Activated CD4-positive, alpha-beta T cell treated with anti-CD3 and anti-CD28 coated beads, Interleukin-2, amount 10 ng/mL, durations not matched to agents 24 days and 14 days (primary cell): Measurements from ENCODE around the gene VDR. TPM values are rescaled to one million over a fixed set of nuclear protein-coding genes. Genes with fewer than 3 reads are reported as not detected.

ENCODE experiments used
- DNase-seq: peaks from one replicate; pipeline ENCODE4 v3.0.0; 2022
- H3K27ac Mint-ChIP-seq: one replicate; pipeline ENCODE4 v1.8.0; 2022; ENCODE audit warnings: mild to moderate bottlenecking, mixed read lengths
- H3K27me3 Mint-ChIP-seq: one replicate; pipeline ENCODE4 v1.8.0; 2022; ENCODE audit warnings: mixed read lengths
- H3K36me3 Mint-ChIP-seq: one replicate; pipeline ENCODE4 v1.8.0; 2022; ENCODE audit warnings: low read depth, mild to moderate bottlenecking, mixed read lengths
- H3K4me1 Mint-ChIP-seq: one replicate; pipeline ENCODE4 v1.8.0; 2021; ENCODE audit warnings: mixed read lengths
- H3K4me3 Mint-ChIP-seq: one replicate; pipeline ENCODE4 v1.8.0; 2022; ENCODE audit warnings: mild to moderate bottlenecking, moderate library complexity, mixed read lengths
- H3K9me3 Mint-ChIP-seq: one replicate; pipeline ENCODE4 v1.8.0; 2021; ENCODE audit warnings: mixed read lengths
- intact Hi-C: fragments of 100-400 bp; cut with micrococcal nuclease; formaldehyde crosslinking; loops from one replicate; pipeline ENCODE4 v1.15.1; 2023
- total RNA-seq: library from RNA; stranded (reverse); gene quantifications from 2 replicates; pipeline ENCODE4 v1.2.3, GENCODE V29; 2022

VDR gene
- total RNA-seq, 1 donor from 2014 or later: 277 TPM

DNA sequence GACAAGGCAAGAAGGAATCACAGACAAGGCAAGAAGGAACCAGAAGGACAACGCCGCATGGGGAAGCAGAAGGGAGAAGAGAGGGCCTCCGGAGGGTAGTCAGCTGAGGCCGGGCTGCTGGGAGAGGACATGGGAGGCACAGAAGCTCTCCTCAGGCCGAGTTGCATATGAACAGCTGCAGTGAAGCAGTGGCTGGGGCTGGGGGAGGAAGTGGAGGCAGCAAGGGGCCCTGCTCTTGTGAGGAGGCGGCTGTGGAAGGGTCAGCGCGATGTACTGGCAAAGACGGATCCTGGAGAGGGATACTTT, 36.6 kb upstream of the VDR start:
- no peak for DNase-seq
- intact Hi-C loops: no loop called here
- peaks cover 23% of the 10 kb centered on the region for H3K27me3 Mint-ChIP-seq
- H3K4me1 Mint-ChIP-seq: no peaks in the 10 kb centered on the region
- no peak overlapping the region for H3K27ac Mint-ChIP-seq
- no peaks in the 10 kb centered on the region for H3K36me3 Mint-ChIP-seq
- no peaks in the 10 kb centered on the region for H3K9me3 Mint-ChIP-seq
- no peak overlapping the region for H3K4me3 Mint-ChIP-seq

DNA sequence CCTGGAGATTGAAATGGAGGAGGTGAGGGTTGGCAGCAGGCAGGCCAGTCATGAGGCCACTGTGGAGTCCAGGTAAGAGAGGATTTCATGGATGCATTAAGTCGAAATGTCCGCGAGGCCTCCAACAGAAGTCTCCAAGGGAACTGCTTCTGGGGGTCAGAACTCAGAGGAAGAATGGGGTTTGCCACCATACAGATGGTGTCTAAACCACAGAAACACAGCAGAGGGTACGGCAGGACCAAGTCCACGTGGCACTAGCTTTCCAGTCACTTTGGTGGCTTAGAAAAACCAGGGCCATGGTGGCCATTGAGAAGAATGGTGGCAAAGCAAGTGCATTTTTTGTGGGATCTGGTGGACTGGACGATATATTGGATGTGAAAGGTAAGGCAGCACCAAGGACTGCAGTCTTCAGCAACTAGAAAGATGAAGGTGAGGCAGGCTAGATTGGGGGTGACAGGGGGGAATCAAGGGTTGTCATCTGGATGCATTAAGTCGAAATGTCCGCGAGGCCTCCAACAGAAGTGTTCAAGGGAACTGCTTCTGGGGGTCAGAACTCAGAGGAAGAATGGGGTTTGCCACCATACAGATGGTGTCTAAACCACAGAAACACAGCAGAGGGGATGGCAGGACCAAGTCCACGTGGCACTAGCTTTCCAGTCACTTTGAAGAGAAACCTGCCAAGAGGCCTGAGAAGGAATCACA, 36.1 kb upstream of the VDR start:
- no peaks in the 10 kb centered on the region for H3K36me3 Mint-ChIP-seq

DNA sequence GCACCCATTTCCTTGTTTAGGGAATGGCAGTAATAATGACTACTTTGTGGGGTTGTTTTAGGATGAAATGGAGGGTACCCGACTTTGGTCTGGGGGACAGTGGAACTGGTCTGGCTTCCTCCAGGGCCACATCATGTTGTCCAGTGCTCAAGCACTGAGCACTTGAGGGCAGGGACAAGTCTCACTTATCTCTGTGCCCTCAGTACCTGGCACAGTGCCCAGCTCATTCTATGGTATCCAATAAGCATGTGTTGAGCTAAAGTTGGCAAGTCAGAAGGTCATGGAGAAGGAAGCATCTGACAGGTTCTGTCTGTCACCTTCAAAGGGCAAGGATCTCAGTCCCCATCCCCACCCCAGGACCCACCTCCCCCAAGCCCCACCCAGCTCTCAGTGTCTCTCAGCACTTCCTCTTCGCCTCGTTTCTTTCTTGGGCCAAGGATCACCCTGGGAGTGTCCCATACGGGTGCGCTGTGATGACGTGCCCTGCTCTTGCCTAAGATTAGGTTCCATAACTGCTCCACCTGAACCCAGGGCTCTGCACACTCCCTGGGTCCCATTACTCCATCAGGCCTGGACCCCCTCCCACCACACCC, 34.3 kb upstream of the VDR start:
- H3K36me3 Mint-ChIP-seq: no peaks in the 10 kb centered on the region
- intact Hi-C loops: no loop called here
- no peaks in the 10 kb centered on the region for H3K9me3 Mint-ChIP-seq
- H3K4me3 Mint-ChIP-seq: no peak overlapping the region
- no peaks in the 10 kb centered on the region for H3K4me1 Mint-ChIP-seq
- no peak for DNase-seq
- peaks cover 32% of the 10 kb centered on the region for H3K27me3 Mint-ChIP-seq
- H3K27ac Mint-ChIP-seq: no peak overlapping the region

More for the DNA sequence above, 36.1 kb upstream of the VDR start:
- Mint-ChIP-seq H3K27ac (no peak overlapping the region), H3K4me1 (no peaks in the 10 kb centered on the region), H3K9me3 (no peaks in the 10 kb centered on the region), H3K27me3 (peaks cover 26% of the 10 kb centered on the region), H3K4me3 (no peak overlapping the region)
- intact Hi-C loops: no loop called here
- no peak for DNase-seq

DNA sequence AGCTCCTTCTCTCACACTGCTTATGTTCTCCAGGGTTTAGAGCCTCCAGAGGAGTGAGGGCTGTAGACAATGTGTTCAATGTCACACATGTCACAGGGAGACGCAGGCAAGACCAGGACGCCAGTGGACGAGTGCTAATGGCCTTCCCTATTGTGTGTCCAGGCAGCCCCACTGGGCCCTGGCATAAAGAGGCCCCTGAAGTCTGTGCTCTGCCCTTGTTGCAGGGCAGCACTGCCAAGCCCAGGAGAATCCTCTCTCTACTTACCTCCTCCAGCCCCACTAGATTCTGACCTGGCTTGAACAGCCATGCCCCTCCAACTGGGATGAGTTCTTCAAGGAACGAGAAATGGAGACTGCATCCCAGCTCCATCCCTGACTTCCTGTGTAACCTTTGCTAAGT, 33.8 kb upstream of the VDR start:
- no peak overlapping the region for H3K4me3 Mint-ChIP-seq
- H3K36me3 Mint-ChIP-seq: no peaks in the 10 kb centered on the region
- no peaks in the 10 kb centered on the region for H3K9me3 Mint-ChIP-seq
- no peak overlapping the region for H3K27ac Mint-ChIP-seq
- no peak for DNase-seq
- H3K27me3 Mint-ChIP-seq: peaks cover 29% of the 10 kb centered on the region
- intact Hi-C loops: no loop called here
- no peaks in the 10 kb centered on the region for H3K4me1 Mint-ChIP-seq

DNA sequence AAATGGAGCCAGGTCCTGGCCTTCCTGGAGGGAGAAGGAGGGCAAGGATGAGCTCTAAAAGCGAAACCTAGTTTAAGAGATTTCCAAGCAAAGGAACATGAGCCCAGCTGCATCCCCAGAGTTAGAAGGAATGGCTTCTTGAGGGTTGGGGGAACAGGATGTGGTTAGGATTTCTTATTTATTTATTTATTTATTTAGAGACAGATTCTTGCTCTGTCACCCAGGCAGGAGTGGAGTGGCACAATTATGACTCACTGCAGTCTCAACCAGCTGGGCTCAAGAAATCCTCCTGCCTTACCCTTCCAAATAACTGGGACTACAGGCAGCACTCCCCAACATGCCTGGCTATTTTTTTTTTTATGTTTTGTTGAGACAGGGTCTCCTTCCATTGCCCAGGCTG, 33.3 kb upstream of the VDR start:
- no peak for DNase-seq
- H3K36me3 Mint-ChIP-seq: no peaks in the 10 kb centered on the region
- H3K4me3 Mint-ChIP-seq: no peak overlapping the region
- no peak overlapping the region for H3K27ac Mint-ChIP-seq
- peaks cover 26% of the 10 kb centered on the region for H3K27me3 Mint-ChIP-seq
- H3K9me3 Mint-ChIP-seq: no peaks in the 10 kb centered on the region
- intact Hi-C loops: no loop called here
- H3K4me1 Mint-ChIP-seq: no peaks in the 10 kb centered on the region

DNA sequence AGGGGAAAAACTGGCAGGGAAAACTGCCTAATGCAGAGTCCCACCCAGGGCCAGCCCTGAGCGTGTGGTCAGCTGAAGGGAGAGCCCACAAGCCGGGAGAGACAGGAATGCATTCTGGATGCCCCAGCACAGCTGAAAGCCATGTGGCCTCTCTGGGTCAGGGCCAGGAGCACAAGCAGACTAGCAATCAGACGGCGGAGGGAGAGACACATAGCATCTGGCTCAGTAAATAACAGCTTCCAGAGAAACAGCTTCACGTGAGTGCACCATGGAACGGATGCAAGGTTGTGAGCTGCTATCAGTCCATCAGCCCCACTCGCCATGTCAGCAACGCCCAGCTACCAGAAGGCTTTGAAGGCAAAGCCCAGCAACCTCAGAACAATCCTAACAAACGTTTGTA, 30.4 kb upstream of the VDR start:
- no peaks in the 10 kb centered on the region for H3K36me3 Mint-ChIP-seq
- H3K9me3 Mint-ChIP-seq: no peaks in the 10 kb centered on the region
- H3K4me1 Mint-ChIP-seq: no peaks in the 10 kb centered on the region
- intact Hi-C loops: no loop called here
- H3K27me3 Mint-ChIP-seq: peaks cover 22% of the 10 kb centered on the region
- no peak overlapping the region for H3K4me3 Mint-ChIP-seq
- DNase-seq: no peak
- H3K27ac Mint-ChIP-seq: no peak overlapping the region

DNA sequence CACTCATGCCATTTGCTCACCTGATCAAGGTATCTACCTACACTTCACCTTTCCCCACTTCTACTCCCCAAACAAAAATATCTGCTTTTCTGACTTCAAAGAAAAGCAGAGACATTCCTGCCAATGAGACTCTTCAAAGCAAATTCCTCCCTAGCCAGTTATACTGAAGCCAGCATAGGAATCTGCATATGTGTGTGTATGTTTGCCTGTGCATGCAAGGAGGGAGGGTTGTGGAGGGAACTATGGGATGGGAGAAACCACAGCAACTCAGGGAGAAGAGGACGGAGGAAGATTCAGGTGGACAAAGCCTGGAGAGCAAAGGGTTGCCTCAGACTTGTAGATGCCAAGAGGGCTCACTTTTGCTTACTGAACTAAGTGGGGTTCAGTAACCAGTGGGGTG, 26.4 kb upstream of the VDR start:
- Mint-ChIP-seq H3K36me3 (no peaks in the 10 kb centered on the region), H3K9me3 (no peaks in the 10 kb centered on the region), H3K4me3 (no peak overlapping the region), H3K27ac (no peak overlapping the region), H3K27me3 (peaks cover 28% of the 10 kb centered on the region), H3K4me1 (no peaks in the 10 kb centered on the region)
- intact Hi-C loops: no loop called here
- no peak for DNase-seq

DNA sequence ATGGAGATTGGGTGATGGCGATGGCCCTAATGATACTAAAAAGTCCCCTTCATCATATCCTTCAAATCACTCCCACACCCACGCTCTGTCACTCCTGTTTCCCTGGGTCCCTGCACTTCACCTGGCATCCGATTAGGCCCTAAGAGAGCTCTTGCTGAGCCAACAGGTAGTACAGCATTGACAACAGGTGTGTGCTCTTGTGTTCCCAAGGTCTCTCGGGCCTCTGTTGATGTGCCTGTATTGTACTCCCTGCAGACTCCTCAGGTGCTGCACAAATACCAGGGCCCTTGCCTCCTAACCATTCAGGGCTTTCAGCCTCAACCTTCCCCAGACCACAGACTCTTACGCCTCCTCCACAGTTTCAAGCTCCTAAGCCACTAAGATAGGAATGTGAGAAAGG, 25.8 kb upstream of the VDR start:
- no peak overlapping the region for H3K27ac Mint-ChIP-seq
- intact Hi-C loops: no loop called here
- DNase-seq: no peak
- no peak overlapping the region for H3K4me3 Mint-ChIP-seq
- no peaks in the 10 kb centered on the region for H3K9me3 Mint-ChIP-seq
- no peaks in the 10 kb centered on the region for H3K36me3 Mint-ChIP-seq
- H3K27me3 Mint-ChIP-seq: peaks cover 24% of the 10 kb centered on the region
- no peaks in the 10 kb centered on the region for H3K4me1 Mint-ChIP-seq

DNA sequence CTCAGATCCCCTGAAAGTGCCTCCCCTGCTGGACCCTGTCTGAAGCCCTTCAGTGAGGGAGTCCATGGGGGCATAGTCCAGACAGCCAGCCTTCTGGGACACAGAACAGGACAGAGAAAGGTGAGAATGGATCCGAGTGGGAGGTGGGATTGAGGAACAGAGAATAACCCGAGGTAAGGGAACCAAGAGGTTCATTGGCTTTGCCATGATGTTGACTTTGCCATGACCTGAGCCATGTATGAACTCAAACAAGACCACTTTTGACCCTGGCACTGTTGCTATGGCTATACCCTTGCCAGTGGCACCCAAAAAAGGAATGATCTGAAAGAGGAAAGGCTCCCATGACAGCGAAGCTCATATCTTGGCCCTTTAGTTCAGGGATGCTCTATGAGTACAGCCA, 22.6 kb upstream of the VDR start:
- Mint-ChIP-seq H3K27ac (no peak overlapping the region), H3K4me3 (no peak overlapping the region), H3K36me3 (no peaks in the 10 kb centered on the region), H3K9me3 (no peaks in the 10 kb centered on the region), H3K4me1 (no peaks in the 10 kb centered on the region), H3K27me3 (peaks cover 34% of the 10 kb centered on the region)
- no peak for DNase-seq
- intact Hi-C loops: no loop called here

DNA sequence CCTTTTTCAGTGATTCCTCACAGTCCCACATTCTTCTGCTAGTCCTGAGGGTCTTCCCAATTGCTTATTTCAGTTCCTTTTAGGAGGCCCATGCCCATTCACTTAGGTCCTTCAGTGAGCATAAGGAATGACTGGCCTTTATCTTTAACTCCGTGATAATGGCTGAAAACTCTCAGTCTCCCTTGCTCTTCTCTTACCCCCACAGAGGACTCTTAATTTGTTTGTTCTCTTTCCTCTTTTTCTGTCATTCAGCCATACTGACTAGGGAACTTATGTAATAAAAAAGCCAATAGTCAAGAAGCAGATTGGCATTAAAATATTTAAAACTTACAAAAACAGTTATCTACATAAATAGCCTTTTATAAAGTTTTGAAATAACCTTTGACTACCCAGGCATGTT, 17.1 kb upstream of the VDR start:
- H3K36me3 Mint-ChIP-seq: no peaks in the 10 kb centered on the region
- no peak overlapping the region for H3K27ac Mint-ChIP-seq
- no peak for DNase-seq
- peaks cover 34% of the 10 kb centered on the region for H3K27me3 Mint-ChIP-seq
- H3K4me3 Mint-ChIP-seq: no peak overlapping the region
- no peaks in the 10 kb centered on the region for H3K4me1 Mint-ChIP-seq
- intact Hi-C loops: no loop called here
- no peaks in the 10 kb centered on the region for H3K9me3 Mint-ChIP-seq

DNA sequence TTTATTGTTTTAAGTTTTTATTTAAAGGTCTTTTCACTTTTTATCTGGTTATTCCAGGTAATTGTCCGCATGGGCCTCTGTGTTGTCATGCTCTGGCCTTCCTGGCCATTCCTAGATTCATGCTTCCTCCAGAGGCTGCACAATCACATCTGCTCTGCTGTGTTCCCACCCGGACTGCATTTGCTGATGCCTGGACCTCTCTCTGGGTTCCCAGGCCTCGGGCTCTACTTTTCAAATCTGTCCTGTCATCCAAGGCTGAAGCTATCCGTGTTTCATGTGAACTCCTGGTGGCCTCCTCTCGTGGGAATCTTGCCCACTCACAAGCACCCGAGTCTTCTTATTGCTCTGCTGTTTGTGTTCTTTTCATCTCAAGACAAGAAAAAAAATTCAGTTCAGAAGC, 16.1 kb upstream of the VDR start:
- no peak overlapping the region for H3K4me3 Mint-ChIP-seq
- H3K27me3 Mint-ChIP-seq: peaks cover 43% of the 10 kb centered on the region
- H3K27ac Mint-ChIP-seq: no peak overlapping the region
- H3K36me3 Mint-ChIP-seq: no peaks in the 10 kb centered on the region
- DNase-seq: no peak
- no peaks in the 10 kb centered on the region for H3K9me3 Mint-ChIP-seq
- intact Hi-C loops: no loop called here
- no peaks in the 10 kb centered on the region for H3K4me1 Mint-ChIP-seq

DNA sequence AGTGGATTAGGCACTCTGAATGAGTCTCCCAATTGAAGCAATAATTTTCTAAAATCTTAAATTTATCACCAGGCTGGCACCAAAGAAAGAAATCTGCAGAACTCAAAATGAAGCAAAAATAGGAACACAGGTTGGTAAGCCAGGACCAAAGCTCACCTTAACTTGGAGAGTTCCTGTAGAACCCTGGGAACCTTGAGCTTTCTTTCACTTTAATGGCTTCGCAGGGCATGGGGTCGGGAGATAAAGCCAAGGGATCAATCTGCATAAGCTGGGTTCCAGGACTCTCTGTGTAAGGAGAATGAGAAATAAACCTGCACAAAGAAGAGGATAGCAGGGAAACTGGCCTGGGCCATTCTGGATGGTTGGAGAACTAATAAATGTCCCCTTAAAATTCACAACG, 8.3 kb upstream of the VDR start:
- Mint-ChIP-seq H3K27me3 (peaks cover 39% of the 10 kb centered on the region), H3K36me3 (peaks cover 1% of the 10 kb centered on the region), H3K4me3 (no peak overlapping the region), H3K4me1 (peaks cover 3% of the 10 kb centered on the region), H3K27ac (no peak overlapping the region), H3K9me3 (peaks cover 5% of the 10 kb centered on the region)
- intact Hi-C loops: no loop called here
- DNase-seq: no peak

DNA sequence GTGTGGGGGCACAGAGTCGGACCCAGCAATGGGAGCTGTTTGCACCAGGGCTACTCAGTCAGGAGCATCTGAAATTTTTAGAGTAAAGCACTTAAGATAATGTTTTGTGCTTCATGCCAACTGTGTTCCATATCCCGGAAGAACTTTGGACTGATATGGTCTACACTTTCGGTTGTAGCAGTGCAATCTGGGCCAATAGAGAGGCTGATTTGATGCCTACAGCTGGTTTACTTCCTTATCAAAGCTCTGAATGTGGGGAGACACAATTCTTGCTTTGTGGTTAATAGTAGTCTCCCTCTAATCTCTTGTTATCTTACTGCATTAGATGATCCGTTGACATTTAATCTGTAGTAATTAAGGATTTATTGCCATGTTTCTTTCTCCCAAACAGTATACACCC, 7.8 kb upstream of the VDR start:
- peaks cover 1% of the 10 kb centered on the region for H3K36me3 Mint-ChIP-seq
- H3K27ac Mint-ChIP-seq: no peak overlapping the region
- intact Hi-C loops: no loop called here
- no peak for DNase-seq
- peaks cover 5% of the 10 kb centered on the region for H3K9me3 Mint-ChIP-seq
- H3K4me1 Mint-ChIP-seq: peaks cover 3% of the 10 kb centered on the region
- H3K27me3 Mint-ChIP-seq: peaks cover 45% of the 10 kb centered on the region
- no peak overlapping the region for H3K4me3 Mint-ChIP-seq

DNA sequence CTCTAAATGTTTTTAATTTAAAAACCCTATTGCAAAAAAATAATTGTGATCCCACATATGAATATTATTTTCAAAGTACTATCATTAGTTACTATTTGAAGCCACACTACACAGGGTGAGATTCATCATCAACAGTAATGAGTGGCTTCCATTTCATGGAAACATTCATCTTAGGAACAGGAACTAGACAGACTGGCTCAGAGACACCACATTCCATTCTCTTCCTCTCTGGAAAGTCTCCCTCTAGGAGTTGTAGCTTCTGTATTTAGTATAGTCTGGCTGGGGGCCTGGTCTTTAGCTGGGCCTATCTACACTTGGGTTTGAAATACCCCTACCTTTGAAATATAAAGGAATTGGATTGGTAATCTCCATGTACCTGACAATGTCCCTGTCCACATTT, 6.2 kb upstream of the VDR start:
- Mint-ChIP-seq H3K27ac (no peak overlapping the region), H3K9me3 (peaks cover 5% of the 10 kb centered on the region), H3K27me3 (peaks cover 47% of the 10 kb centered on the region), H3K4me3 (no peak overlapping the region), H3K4me1 (peaks cover 3% of the 10 kb centered on the region), H3K36me3 (peaks cover 1% of the 10 kb centered on the region)
- no peak for DNase-seq
- intact Hi-C loops: no loop called here

DNA sequence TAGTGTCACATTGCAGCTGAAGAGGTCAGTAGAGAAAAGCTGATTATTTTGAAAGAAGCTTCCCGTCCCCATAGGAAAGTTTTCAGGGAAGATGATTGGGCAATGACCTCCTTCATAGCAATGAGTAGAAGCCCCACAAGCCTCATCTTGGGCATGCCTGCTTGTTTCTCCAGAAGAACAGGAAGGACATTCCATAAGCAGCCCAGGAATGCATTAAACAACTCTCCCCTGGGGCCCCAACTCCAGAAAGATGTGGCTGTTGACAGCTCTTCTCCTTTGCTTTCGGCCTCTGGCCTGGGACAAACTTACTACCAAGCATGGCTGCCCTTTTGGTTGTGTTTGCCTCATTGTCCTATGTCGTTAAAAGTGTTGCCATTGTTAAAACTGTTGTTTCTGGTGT, 5.7 kb upstream of the VDR start:
- Mint-ChIP-seq H3K4me1 (peaks cover 5% of the 10 kb centered on the region), H3K27me3 (peaks cover 50% of the 10 kb centered on the region), H3K9me3 (peaks cover 5% of the 10 kb centered on the region), H3K27ac (no peak overlapping the region), H3K4me3 (no peak overlapping the region), H3K36me3 (peaks cover 1% of the 10 kb centered on the region)
- intact Hi-C loops: no loop called here
- no peak for DNase-seq
